ENCODE results near the gene CHPF2. TPM values are rescaled to one million over a fixed set of nuclear protein-coding genes. Genes with fewer than 3 reads are reported as not detected.

CHPF2 gene
- polyA plus RNA-seq, 4 donors: 11.6 to 27.2 (median 18.1) TPM

GRCh38 chr7:151254316-151254715 lies 22.0 kb downstream of the CHPF2 start:
- FAIRE-seq: no peak
- Histone ChIP-seq H3K27me3 (ENCODE audit: control insufficient read depth in 3 of 3, insufficient read depth in 3 of 3, low read length in 3 of 3) (peaks cover 3 to 74% (median 7%) of the 10 kb centered on the region in 3 donors), H3K27ac (ENCODE audit: low read depth in 1 of 3, low read length in 2 of 3) (no peak overlapping the region), H3K4me1 (ENCODE audit: control insufficient read depth in 3 of 3, insufficient read depth in 2 of 3, low read depth in 1 of 3, low read length in 2 of 3) (peaks cover 0 to 24% (median 0%) of the 10 kb centered on the region in 3 donors), H3K9me3 (ENCODE audit: control insufficient read depth in 2 of 2, insufficient read depth in 1 of 2, low read depth in 1 of 2, low read length in 1 of 2) (no peaks in the 10 kb centered on the region), H3K4me3 (ENCODE audit: low read depth in 1 of 3, low read length in 3 of 3) (no peak overlapping the region), H3K36me3 (ENCODE audit: control insufficient read depth in 3 of 3, insufficient read depth in 2 of 3, low read depth in 1 of 3, low read length in 3 of 3) (no peaks in the 10 kb centered on the region)
- 38 to 70% (median 49%) methylated on average over 7 of the region's 7 CpGs for WGBS, 3 donors
- no peak for DNase-seq

- Histone ChIP-seq H3K4me3 (ENCODE audit: low read depth in 1 of 3, low read length in 3 of 3) (no peak overlapping the region), H3K27ac (ENCODE audit: low read depth in 1 of 3, low read length in 2 of 3) (no peak overlapping the region), H3K27me3 (ENCODE audit: control insufficient read depth in 3 of 3, insufficient read depth in 3 of 3, low read length in 3 of 3) (peaks cover 3 to 75% (median 7%) of the 10 kb centered on the region in 3 donors), H3K36me3 (ENCODE audit: control insufficient read depth in 3 of 3, insufficient read depth in 2 of 3, low read depth in 1 of 3, low read length in 3 of 3) (no peaks in the 10 kb centered on the region), H3K4me1 (ENCODE audit: control insufficient read depth in 3 of 3, insufficient read depth in 2 of 3, low read depth in 1 of 3, low read length in 2 of 3) (peaks cover 0 to 19% (median 0%) of the 10 kb centered on the region in 3 donors), H3K9me3 (ENCODE audit: control insufficient read depth in 2 of 2, insufficient read depth in 1 of 2, low read depth in 1 of 2, low read length in 1 of 2) (no peaks in the 10 kb centered on the region)
- WGBS, 3 donors: 63 to 78% (median 72%) methylated on average over 11 of the region's 11 CpGs
- no peak for DNase-seq
- FAIRE-seq: no peak
Observed at GRCh38 chr7:151254851-151255250, 22.6 kb downstream of the CHPF2 start.

- Histone ChIP-seq H3K27me3 (ENCODE audit: control insufficient read depth in 3 of 3, insufficient read depth in 3 of 3, low read length in 3 of 3) (peaks cover 3 to 75% (median 7%) of the 10 kb centered on the region in 3 donors), H3K36me3 (ENCODE audit: control insufficient read depth in 3 of 3, insufficient read depth in 2 of 3, low read depth in 1 of 3, low read length in 3 of 3) (no peaks in the 10 kb centered on the region), H3K4me3 (ENCODE audit: low read depth in 1 of 3, low read length in 3 of 3) (no peak overlapping the region), H3K9me3 (ENCODE audit: control insufficient read depth in 2 of 2, insufficient read depth in 1 of 2, low read depth in 1 of 2, low read length in 1 of 2) (no peaks in the 10 kb centered on the region), H3K27ac (ENCODE audit: low read depth in 1 of 3, low read length in 2 of 3) (no peak overlapping the region), H3K4me1 (ENCODE audit: control insufficient read depth in 3 of 3, insufficient read depth in 2 of 3, low read depth in 1 of 3, low read length in 2 of 3) (peaks cover 0 to 14% (median 0%) of the 10 kb centered on the region in 3 donors)
- FAIRE-seq (no peak), DNase-seq (no peak)
- WGBS, 3 donors: 65 to 76% (median 71%) methylated on average over 7 of the region's 7 CpGs
Observed at GRCh38 chr7:151255390-151255789, 23.1 kb downstream of the CHPF2 start.

GRCh38 chr7:151256410-151257045 lies 24.2 kb downstream of the CHPF2 start:
- DNase-seq: no peak
- 38 to 68% (median 47%) methylated on average over 16 of the region's 16 CpGs for WGBS, 3 donors
- no peak for FAIRE-seq

GRCh38 chr7:151257990-151258389 lies 25.7 kb downstream of the CHPF2 start:
- Histone ChIP-seq H3K27me3 (ENCODE audit: control insufficient read depth in 3 of 3, insufficient read depth in 3 of 3, low read length in 3 of 3) (peaks cover 0 to 67% (median 6%) of the 10 kb centered on the region in 3 donors), H3K9me3 (ENCODE audit: control insufficient read depth in 2 of 2, insufficient read depth in 1 of 2, low read depth in 1 of 2, low read length in 1 of 2) (no peaks in the 10 kb centered on the region), H3K4me3 (ENCODE audit: low read depth in 1 of 3, low read length in 3 of 3) (no peak overlapping the region), H3K4me1 (ENCODE audit: control insufficient read depth in 3 of 3, insufficient read depth in 2 of 3, low read depth in 1 of 3, low read length in 2 of 3) (peaks cover 0 to 3% (median 0%) of the 10 kb centered on the region in 3 donors), H3K36me3 (ENCODE audit: control insufficient read depth in 3 of 3, insufficient read depth in 2 of 3, low read depth in 1 of 3, low read length in 3 of 3) (no peaks in the 10 kb centered on the region), H3K27ac (ENCODE audit: low read depth in 1 of 3, low read length in 2 of 3) (no peak overlapping the region)
- DNase-seq (no peak), FAIRE-seq (no peak)
- 84 to 91% (median 87%) methylated on average over 7 of the region's 7 CpGs for WGBS, 3 donors

More at GRCh38 chr7:151256410-151257045, 24.2 kb downstream of the CHPF2 start:
- no peak overlapping the region for H3K4me3 ChIP-seq (ENCODE audit: low read depth in 1 of 3, low read length in 3 of 3)
- no peaks in the 10 kb centered on the region for H3K36me3 ChIP-seq (ENCODE audit: control insufficient read depth in 3 of 3, insufficient read depth in 2 of 3, low read depth in 1 of 3, low read length in 3 of 3)
- no peaks in the 10 kb centered on the region for H3K9me3 ChIP-seq (ENCODE audit: control insufficient read depth in 2 of 2, insufficient read depth in 1 of 2, low read depth in 1 of 2, low read length in 1 of 2)
- H3K4me1 ChIP-seq (ENCODE audit: control insufficient read depth in 3 of 3, insufficient read depth in 2 of 3, low read depth in 1 of 3, low read length in 2 of 3): peaks cover 0 to 8% (median 0%) of the 10 kb centered on the region in 3 donors
- peaks cover 3 to 75% (median 6%) of the 10 kb centered on the region in 3 donors for H3K27me3 ChIP-seq (ENCODE audit: control insufficient read depth in 3 of 3, insufficient read depth in 3 of 3, low read length in 3 of 3)
- H3K27ac ChIP-seq (ENCODE audit: low read depth in 1 of 3, low read length in 2 of 3): no peak overlapping the region

GRCh38 chr7:151260471-151260870 lies 28.2 kb downstream of the CHPF2 start:
- no peaks in the 10 kb centered on the region for H3K36me3 ChIP-seq (ENCODE audit: control insufficient read depth in 3 of 3, insufficient read depth in 2 of 3, low read depth in 1 of 3, low read length in 3 of 3)
- H3K9me3 ChIP-seq (ENCODE audit: control insufficient read depth in 2 of 2, insufficient read depth in 1 of 2, low read depth in 1 of 2, low read length in 1 of 2): no peaks in the 10 kb centered on the region
- H3K4me1 ChIP-seq (ENCODE audit: control insufficient read depth in 3 of 3, insufficient read depth in 2 of 3, low read depth in 1 of 3, low read length in 2 of 3): no peaks in the 10 kb centered on the region
- no peak overlapping the region for H3K4me3 ChIP-seq (ENCODE audit: low read depth in 1 of 3, low read length in 3 of 3)
- DNase-seq (no peak), FAIRE-seq (no peak)
- H3K27me3 ChIP-seq (ENCODE audit: control insufficient read depth in 3 of 3, insufficient read depth in 3 of 3, low read length in 3 of 3): peaks cover 0 to 43% (median 3%) of the 10 kb centered on the region in 3 donors
- H3K27ac ChIP-seq (ENCODE audit: low read depth in 1 of 3, low read length in 2 of 3): no peak overlapping the region
- 88 to 92% (median 91%) methylated on average over 11 of the region's 11 CpGs for WGBS, 3 donors

- Histone ChIP-seq H3K27ac (ENCODE audit: low read depth in 1 of 3, low read length in 2 of 3) (no peak overlapping the region), H3K9me3 (ENCODE audit: control insufficient read depth in 2 of 2, insufficient read depth in 1 of 2, low read depth in 1 of 2, low read length in 1 of 2) (no peaks in the 10 kb centered on the region), H3K4me1 (ENCODE audit: control insufficient read depth in 3 of 3, insufficient read depth in 2 of 3, low read depth in 1 of 3, low read length in 2 of 3) (no peaks in the 10 kb centered on the region), H3K4me3 (ENCODE audit: low read depth in 1 of 3, low read length in 3 of 3) (no peak overlapping the region), H3K36me3 (ENCODE audit: control insufficient read depth in 3 of 3, insufficient read depth in 2 of 3, low read depth in 1 of 3, low read length in 3 of 3) (no peaks in the 10 kb centered on the region), H3K27me3 (ENCODE audit: control insufficient read depth in 3 of 3, insufficient read depth in 3 of 3, low read length in 3 of 3) (peaks cover 0 to 41% (median 3%) of the 10 kb centered on the region in 3 donors)
- FAIRE-seq (no peak), DNase-seq (no peak)
- WGBS, 3 donors: 82 to 86% (median 85%) methylated on average over 8 of the region's 8 CpGs
Observed at GRCh38 chr7:151260883-151261282, 28.6 kb downstream of the CHPF2 start.

- Histone ChIP-seq H3K27me3 (ENCODE audit: control insufficient read depth in 3 of 3, insufficient read depth in 3 of 3, low read length in 3 of 3) (peaks cover 0 to 37% (median 3%) of the 10 kb centered on the region in 3 donors), H3K9me3 (ENCODE audit: control insufficient read depth in 2 of 2, insufficient read depth in 1 of 2, low read depth in 1 of 2, low read length in 1 of 2) (no peaks in the 10 kb centered on the region), H3K4me3 (ENCODE audit: low read depth in 1 of 3, low read length in 3 of 3) (no peak overlapping the region), H3K27ac (ENCODE audit: low read depth in 1 of 3, low read length in 2 of 3) (no peak overlapping the region), H3K36me3 (ENCODE audit: control insufficient read depth in 3 of 3, insufficient read depth in 2 of 3, low read depth in 1 of 3, low read length in 3 of 3) (no peaks in the 10 kb centered on the region), H3K4me1 (ENCODE audit: control insufficient read depth in 3 of 3, insufficient read depth in 2 of 3, low read depth in 1 of 3, low read length in 2 of 3) (no peaks in the 10 kb centered on the region)
- no peak for FAIRE-seq
- 30 to 56% (median 52%) methylated on average over 10 of the region's 10 CpGs for WGBS, 3 donors
- DNase-seq: no peak
Observed at GRCh38 chr7:151261529-151261928, 29.2 kb downstream of the CHPF2 start.

- no peaks in the 10 kb centered on the region for H3K9me3 ChIP-seq (ENCODE audit: control insufficient read depth in 2 of 2, insufficient read depth in 1 of 2, low read depth in 1 of 2, low read length in 1 of 2)
- 73 to 88% (median 78%) methylated on average over 5 of the region's 5 CpGs for WGBS, 3 donors
- no peak overlapping the region for H3K27ac ChIP-seq (ENCODE audit: low read depth in 1 of 3, low read length in 2 of 3)
- peaks cover 0 to 22% (median 3%) of the 10 kb centered on the region in 3 donors for H3K27me3 ChIP-seq (ENCODE audit: control insufficient read depth in 3 of 3, insufficient read depth in 3 of 3, low read length in 3 of 3)
- no peak for FAIRE-seq
- no peaks in the 10 kb centered on the region for H3K4me1 ChIP-seq (ENCODE audit: control insufficient read depth in 3 of 3, insufficient read depth in 2 of 3, low read depth in 1 of 3, low read length in 2 of 3)
- DNase-seq: no peak
- no peak overlapping the region for H3K4me3 ChIP-seq (ENCODE audit: low read depth in 1 of 3, low read length in 3 of 3)
- no peaks in the 10 kb centered on the region for H3K36me3 ChIP-seq (ENCODE audit: control insufficient read depth in 3 of 3, insufficient read depth in 2 of 3, low read depth in 1 of 3, low read length in 3 of 3)
Observed at GRCh38 chr7:151264615-151265014, 32.3 kb downstream of the CHPF2 start.

All from small intestine (tissue), 7 donors.